SK-N-SH treated with all-trans-retinoic acid at 6 μM for 48 hours (cell line): ENCODE measurements around the gene GUCY2F.

Experiments
- ATAC-seq: fragments of 200-7000 bp; cut with Tn5 transposase; 3 replicates; pipeline ENCODE4 v1.9.1; 2020; ENCODE audit warnings: mild to moderate bottlenecking, moderate library complexity
- ARNTL ChIP-seq: fragments of 450-650 bp; formaldehyde crosslinking; IDR thresholded peaks from 2 replicates; pipeline ENCODE4 v1.5.0; 2020; ENCODE audit warnings: low read depth, mild to moderate bottlenecking, moderate library complexity, borderline replicate concordance
- BACH2 ChIP-seq: fragments of 250-450 bp; sonication (Bioruptor Pico); IDR thresholded peaks from 2 replicates; pipeline ENCODE4 v1.9.0; 2021; ENCODE audit warnings: mild to moderate bottlenecking, borderline replicate concordance
- CSDC2 ChIP-seq: fragments of 250-450 bp; sonication (Bioruptor Pico); IDR thresholded peaks from 2 replicates; pipeline ENCODE4 v1.5.0; 2020; ENCODE audit warnings: mild to moderate bottlenecking, moderate library complexity
- ESRRG ChIP-seq: fragments of 250-450 bp; sonication (Bioruptor Pico); IDR thresholded peaks from 2 replicates; pipeline ENCODE4 v1.6.1; 2021; ENCODE audit warnings: mild to moderate bottlenecking
- GLIS3 ChIP-seq: fragments of 250-450 bp; sonication (Bioruptor Pico); IDR thresholded peaks from 2 replicates; pipeline ENCODE4 v1.5.0; 2020; ENCODE audit warnings: mild to moderate bottlenecking, moderate library complexity
- ISL1 ChIP-seq: fragments of 250-450 bp; sonication (Bioruptor Pico); IDR thresholded peaks from 2 replicates; pipeline ENCODE4 v2.1.2; 2022; ENCODE audit warnings: mild to moderate bottlenecking, moderate library complexity
- OSR1 ChIP-seq: fragments of 250-450 bp; sonication (Bioruptor Pico); IDR thresholded peaks from 2 replicates; pipeline ENCODE4 v1.8.0; 2022; ENCODE audit warnings: moderate library complexity, mild to moderate bottlenecking, inconsistent platforms
- PATZ1 ChIP-seq: fragments of 250-450 bp; sonication (Bioruptor Pico); IDR thresholded peaks from 2 replicates; pipeline ENCODE4 v1.8.0; 2020; ENCODE audit warnings: mild to moderate bottlenecking, moderate library complexity, borderline replicate concordance
- POU6F1 ChIP-seq: fragments of 250-450 bp; sonication (Bioruptor Pico); IDR thresholded peaks from 2 replicates; pipeline ENCODE4 v1.8.0; 2021; ENCODE audit warnings: low read depth, mild to moderate bottlenecking, moderate library complexity, borderline replicate concordance
- PPARA ChIP-seq: fragments of 250-450 bp; sonication (Bioruptor Pico); IDR thresholded peaks from 2 replicates; pipeline ENCODE4 v1.5.0; 2020; ENCODE audit warnings: mild to moderate bottlenecking, borderline replicate concordance
- RARB ChIP-seq: fragments of 250-450 bp; sonication (Bioruptor Pico); IDR thresholded peaks from 2 replicates; pipeline ENCODE4 v1.8.0; 2021; ENCODE audit warnings: mild to moderate bottlenecking, moderate library complexity
- SNAI2 ChIP-seq: fragments of 250-450 bp; sonication (Bioruptor Pico); IDR thresholded peaks from 2 replicates; pipeline ENCODE4 v1.5.0; 2020; ENCODE audit warnings: mild to moderate bottlenecking, moderate library complexity
- TCF4 ChIP-seq: fragments of 250-450 bp; sonication (Bioruptor Pico); IDR thresholded peaks from 2 replicates; pipeline ENCODE4 v1.8.0; 2021; ENCODE audit warnings: mild to moderate bottlenecking, moderate library complexity, borderline replicate concordance
- TOX ChIP-seq: fragments of 250-450 bp; sonication (Bioruptor Pico); IDR thresholded peaks from 2 replicates; pipeline ENCODE4 v1.8.0; 2021; ENCODE audit warnings: mild to moderate bottlenecking, moderate library complexity, borderline replicate concordance
- ZC3H10 ChIP-seq: fragments of 250-450 bp; sonication (Bioruptor Pico); IDR thresholded peaks from 2 replicates; pipeline ENCODE4 v1.5.1; 2021; ENCODE audit warnings: mild to moderate bottlenecking, moderate library complexity
- ZFP3 ChIP-seq: fragments of 250-450 bp; sonication (Bioruptor Pico); IDR thresholded peaks from 2 replicates; pipeline ENCODE4 v1.5.0; 2020; ENCODE audit warnings: mild to moderate bottlenecking, moderate library complexity
- ZFP30 ChIP-seq: fragments of 450-650 bp; formaldehyde crosslinking; IDR thresholded peaks from 2 replicates; pipeline ENCODE4 v1.5.0; 2022; ENCODE audit warnings: mild to moderate bottlenecking, moderate library complexity
- ZNF565 ChIP-seq: fragments of 450-650 bp; formaldehyde crosslinking; conservative IDR thresholded peaks from 2 replicates; pipeline ENCODE4 v1.5.0; 2020; ENCODE audit warnings: low read depth, mild to moderate bottlenecking, moderate library complexity
- ZNF70 ChIP-seq: fragments of 450-650 bp; formaldehyde crosslinking; IDR thresholded peaks from 2 replicates; pipeline ENCODE4 v1.5.0; 2020; ENCODE audit warnings: mild to moderate bottlenecking, moderate library complexity
- ZNF8 ChIP-seq: fragments of 450-650 bp; formaldehyde crosslinking; IDR thresholded peaks from 2 replicates; pipeline ENCODE4 v1.5.0; 2020; ENCODE audit warnings: mild to moderate bottlenecking, moderate library complexity
- TF ChIP-seq, protein P1 (sequence below): fragments of 250-450 bp; sonication (Bioruptor Pico); IDR thresholded peaks from 2 replicates; pipeline ENCODE4 v1.5.1; 2021; ENCODE audit warnings: mild to moderate bottlenecking, moderate library complexity
- TF ChIP-seq, protein P2 (sequence below): fragments of 250-450 bp; sonication (Bioruptor Pico); IDR thresholded peaks from 2 replicates; pipeline ENCODE4 v1.5.0; 2020; ENCODE audit warnings: mild to moderate bottlenecking, moderate library complexity

GUCY2F gene

DNA sequence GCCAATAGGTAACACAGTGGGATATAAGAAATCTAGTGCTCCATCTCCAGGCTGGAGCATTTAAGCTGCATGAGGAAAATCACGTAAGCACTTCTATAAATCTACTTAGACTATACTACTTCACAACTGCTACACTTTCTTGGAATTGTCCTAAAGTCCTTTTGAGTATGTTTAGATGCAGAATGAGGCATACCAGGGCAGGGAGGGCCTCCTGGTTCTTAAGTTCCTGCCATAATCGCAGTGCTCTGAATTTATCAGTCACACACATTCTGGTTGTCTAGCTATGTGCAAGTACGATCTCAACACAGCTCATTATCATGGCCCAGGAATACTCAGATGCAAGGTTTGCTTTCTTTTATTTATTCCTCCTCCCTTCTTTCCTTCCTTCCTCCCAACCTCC, 130.3 kb downstream of the GUCY2F start:
- no peak for TF ChIP-seq ISL1 (CRISPR knock-in tag)
- TF ChIP-seq TCF4 (CRISPR knock-in tag) = no peak
- TF ChIP-seq ARNTL (CRISPR knock-in tag) = no peak
- TF ChIP-seq ZNF8 = no peak
- TF ChIP-seq ZFP3 (CRISPR knock-in tag) = no peak
- no peak for TF ChIP-seq GLIS3 (CRISPR knock-in tag)
- no peak for TF ChIP-seq BACH2 (CRISPR knock-in tag)
- no peak for TF ChIP-seq ZNF565 (CRISPR knock-in tag)
- TF ChIP-seq, all 23 proteins: peak for 0
- no peak for ATAC-seq

DNA sequence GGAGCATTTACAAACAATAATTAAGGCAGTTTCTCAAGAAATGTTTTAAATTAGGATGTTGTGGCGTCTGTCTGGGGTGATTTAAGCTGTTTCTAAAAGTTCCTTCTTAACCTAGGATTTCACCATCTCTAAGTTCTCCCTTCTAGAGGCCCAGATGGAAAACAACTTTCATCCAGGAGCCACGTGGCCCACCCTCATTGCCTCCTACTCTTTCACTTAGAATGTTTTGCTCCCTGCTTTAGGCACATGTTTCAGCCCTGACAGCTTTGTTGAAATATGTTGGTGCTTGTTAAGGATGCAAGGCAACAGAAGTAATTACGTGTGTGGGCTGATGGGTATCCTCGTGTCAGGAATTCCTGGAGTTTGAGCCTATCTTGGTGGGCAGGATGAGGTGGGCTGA, 131.3 kb downstream of the GUCY2F start:
- TF ChIP-seq TOX (CRISPR knock-in tag) = no peak
- TF ChIP-seq PPARA = no peak
- no peak for TF ChIP-seq ZNF8
- no peak for TF ChIP-seq BACH2 (CRISPR knock-in tag)
- TF ChIP-seq ZNF70 = no peak
- no peak for TF ChIP-seq CSDC2 (CRISPR knock-in tag)
- no peak for TF ChIP-seq GLIS3 (CRISPR knock-in tag)
- TF ChIP-seq ISL1 (CRISPR knock-in tag) = no peak
- TF ChIP-seq ARNTL (CRISPR knock-in tag) = no peak
- TF ChIP-seq RARB (CRISPR knock-in tag) = no peak
- TF ChIP-seq, protein P1, sequence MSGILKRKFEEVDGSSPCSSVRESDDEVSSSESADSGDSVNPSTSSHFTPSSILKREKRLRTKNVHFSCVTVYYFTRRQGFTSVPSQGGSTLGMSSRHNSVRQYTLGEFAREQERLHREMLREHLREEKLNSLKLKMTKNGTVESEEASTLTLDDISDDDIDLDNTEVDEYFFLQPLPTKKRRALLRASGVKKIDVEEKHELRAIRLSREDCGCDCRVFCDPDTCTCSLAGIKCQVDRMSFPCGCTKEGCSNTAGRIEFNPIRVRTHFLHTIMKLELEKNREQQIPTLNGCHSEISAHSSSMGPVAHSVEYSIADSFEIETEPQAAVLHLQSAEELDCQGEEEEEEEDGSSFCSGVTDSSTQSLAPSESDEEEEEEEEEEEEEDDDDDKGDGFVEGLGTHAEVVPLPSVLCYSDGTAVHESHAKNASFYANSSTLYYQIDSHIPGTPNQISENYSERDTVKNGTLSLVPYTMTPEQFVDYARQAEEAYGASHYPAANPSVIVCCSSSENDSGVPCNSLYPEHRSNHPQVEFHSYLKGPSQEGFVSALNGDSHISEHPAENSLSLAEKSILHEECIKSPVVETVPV = no peak
- TF ChIP-seq, protein P2, sequence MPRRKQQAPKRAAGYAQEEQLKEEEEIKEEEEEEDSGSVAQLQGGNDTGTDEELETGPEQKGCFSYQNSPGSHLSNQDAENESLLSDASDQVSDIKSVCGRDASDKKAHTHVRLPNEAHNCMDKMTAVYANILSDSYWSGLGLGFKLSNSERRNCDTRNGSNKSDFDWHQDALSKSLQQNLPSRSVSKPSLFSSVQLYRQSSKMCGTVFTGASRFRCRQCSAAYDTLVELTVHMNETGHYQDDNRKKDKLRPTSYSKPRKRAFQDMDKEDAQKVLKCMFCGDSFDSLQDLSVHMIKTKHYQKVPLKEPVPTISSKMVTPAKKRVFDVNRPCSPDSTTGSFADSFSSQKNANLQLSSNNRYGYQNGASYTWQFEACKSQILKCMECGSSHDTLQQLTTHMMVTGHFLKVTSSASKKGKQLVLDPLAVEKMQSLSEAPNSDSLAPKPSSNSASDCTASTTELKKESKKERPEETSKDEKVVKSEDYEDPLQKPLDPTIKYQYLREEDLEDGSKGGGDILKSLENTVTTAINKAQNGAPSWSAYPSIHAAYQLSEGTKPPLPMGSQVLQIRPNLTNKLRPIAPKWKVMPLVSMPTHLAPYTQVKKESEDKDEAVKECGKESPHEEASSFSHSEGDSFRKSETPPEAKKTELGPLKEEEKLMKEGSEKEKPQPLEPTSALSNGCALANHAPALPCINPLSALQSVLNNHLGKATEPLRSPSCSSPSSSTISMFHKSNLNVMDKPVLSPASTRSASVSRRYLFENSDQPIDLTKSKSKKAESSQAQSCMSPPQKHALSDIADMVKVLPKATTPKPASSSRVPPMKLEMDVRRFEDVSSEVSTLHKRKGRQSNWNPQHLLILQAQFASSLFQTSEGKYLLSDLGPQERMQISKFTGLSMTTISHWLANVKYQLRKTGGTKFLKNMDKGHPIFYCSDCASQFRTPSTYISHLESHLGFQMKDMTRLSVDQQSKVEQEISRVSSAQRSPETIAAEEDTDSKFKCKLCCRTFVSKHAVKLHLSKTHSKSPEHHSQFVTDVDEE (CRISPR knock-in tag) = no peak
- TF ChIP-seq ZFP3 (CRISPR knock-in tag) = no peak
- no peak for TF ChIP-seq OSR1 (CRISPR knock-in tag)
- TF ChIP-seq PATZ1 (CRISPR knock-in tag) = no peak
- no peak for TF ChIP-seq ZC3H10 (CRISPR knock-in tag)
- no peak for TF ChIP-seq ESRRG (CRISPR knock-in tag)
- no peak for TF ChIP-seq ZNF565 (CRISPR knock-in tag)
- TF ChIP-seq POU6F1 = no peak
- TF ChIP-seq SNAI2 (CRISPR knock-in tag) = no peak
- ATAC-seq = no peak

- ATAC-seq = no peak
- no peak for TF ChIP-seq CSDC2 (CRISPR knock-in tag)
- TF ChIP-seq OSR1 (CRISPR knock-in tag) = no peak
- no peak for TF ChIP-seq ARNTL (CRISPR knock-in tag)
- no peak for TF ChIP-seq TOX (CRISPR knock-in tag)
- TF ChIP-seq ZNF8 = no peak
- no peak for TF ChIP-seq SNAI2 (CRISPR knock-in tag)
- TF ChIP-seq TCF4 (CRISPR knock-in tag) = no peak
- no peak for TF ChIP-seq PPARA
- no peak for TF ChIP-seq ZNF70
- TF ChIP-seq, all 23 proteins: peak for 0
Measured at GRCh38 chrX:109350051-109350450, 131.8 kb downstream of the GUCY2F start.

DNA sequence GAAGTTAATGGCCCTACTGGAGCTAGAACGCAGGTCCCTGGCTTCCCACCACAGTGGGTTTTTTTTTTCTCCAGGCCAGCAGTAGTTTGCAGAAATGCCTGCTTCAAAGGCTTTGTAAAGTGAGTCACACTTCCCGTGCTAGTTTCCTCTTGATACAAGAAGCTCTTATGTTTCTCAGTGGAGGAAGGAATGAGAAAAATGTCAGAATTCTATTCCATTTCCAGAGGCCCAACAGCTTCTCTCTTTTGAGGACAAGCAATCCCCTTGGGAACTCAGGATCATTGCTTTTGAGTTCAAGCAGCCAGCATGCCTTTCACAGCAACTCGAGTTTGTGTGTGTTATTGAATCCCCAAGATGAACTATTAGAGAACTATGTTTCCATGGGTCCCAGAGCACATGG, 134.3 kb downstream of the GUCY2F start:
- TF ChIP-seq ZNF70 = no peak
- no peak for TF ChIP-seq TCF4 (CRISPR knock-in tag)
- TF ChIP-seq POU6F1 = no peak
- no peak for TF ChIP-seq PATZ1 (CRISPR knock-in tag)
- no peak for TF ChIP-seq PPARA
- no peak for TF ChIP-seq ZFP30 (CRISPR knock-in tag)
- no peak for TF ChIP-seq SNAI2 (CRISPR knock-in tag)
- TF ChIP-seq ZNF8 = no peak
- TF ChIP-seq ISL1 (CRISPR knock-in tag) = no peak
- no peak for TF ChIP-seq ZNF565 (CRISPR knock-in tag)
- no peak; the same call in 2 of the 3 replicates for ATAC-seq
